DOHH2 (cell line): ENCODE measurements around the gene AURKAIP1.

Source experiments
- EZH2phosphoT487 ChIP-seq: fragments of 200-600 bp; sonication (generic); IDR thresholded peaks from 2 replicates; pipeline ENCODE4 v1.6.1; 2017; ENCODE audit warnings: borderline replicate concordance, mild to moderate bottlenecking, antibody characterized with exemption, low read length, moderate library complexity, mixed read lengths
- TF ChIP-seq, protein P1 (sequence below): fragments of 200-600 bp; sonication (generic); IDR thresholded peaks from one replicate; pipeline ENCODE4 v1.5.1; 2014; ENCODE audit warnings: antibody characterized with exemption, mild to moderate bottlenecking, low read depth, low read length; ENCODE audit not compliant: poor library complexity, severe bottlenecking

- TF ChIP-seq, protein P1, sequence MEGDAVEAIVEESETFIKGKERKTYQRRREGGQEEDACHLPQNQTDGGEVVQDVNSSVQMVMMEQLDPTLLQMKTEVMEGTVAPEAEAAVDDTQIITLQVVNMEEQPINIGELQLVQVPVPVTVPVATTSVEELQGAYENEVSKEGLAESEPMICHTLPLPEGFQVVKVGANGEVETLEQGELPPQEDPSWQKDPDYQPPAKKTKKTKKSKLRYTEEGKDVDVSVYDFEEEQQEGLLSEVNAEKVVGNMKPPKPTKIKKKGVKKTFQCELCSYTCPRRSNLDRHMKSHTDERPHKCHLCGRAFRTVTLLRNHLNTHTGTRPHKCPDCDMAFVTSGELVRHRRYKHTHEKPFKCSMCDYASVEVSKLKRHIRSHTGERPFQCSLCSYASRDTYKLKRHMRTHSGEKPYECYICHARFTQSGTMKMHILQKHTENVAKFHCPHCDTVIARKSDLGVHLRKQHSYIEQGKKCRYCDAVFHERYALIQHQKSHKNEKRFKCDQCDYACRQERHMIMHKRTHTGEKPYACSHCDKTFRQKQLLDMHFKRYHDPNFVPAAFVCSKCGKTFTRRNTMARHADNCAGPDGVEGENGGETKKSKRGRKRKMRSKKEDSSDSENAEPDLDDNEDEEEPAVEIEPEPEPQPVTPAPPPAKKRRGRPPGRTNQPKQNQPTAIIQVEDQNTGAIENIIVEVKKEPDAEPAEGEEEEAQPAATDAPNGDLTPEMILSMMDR = no peak
- TF ChIP-seq EZH2phosphoT487 = no peak
These were observed 19.1 kb upstream of the AURKAIP1 start for GRCh38 chr1:1394116-1394515.
